ENCODE results near the gene IQGAP1. TPM values are rescaled to one million over a fixed set of nuclear protein-coding genes. Genes with fewer than 3 reads are reported as not detected.
A peak's percentile ranks its signal among the peaks of the same experiment; 100 is the strongest.

IQGAP1 gene
- total and polyA plus RNA-seq, 4 experiments from 2014 or later = 86.1 to 132 (median 125) TPM

GRCh38 chr15:90425726-90426346 lies 37.8 kb downstream of the IQGAP1 start:
- H3K27ac ChIP-seq (ENCODE audit: low read depth, low read length) = no peak overlapping the region
- peaks cover 31% of the 10 kb centered on the region for H3K4me1 ChIP-seq (ENCODE audit: insufficient read depth, low read length)
- no peaks in the 10 kb centered on the region for H3K27me3 Mint-ChIP-seq
- no peaks in the 10 kb centered on the region for H3K9me3 ChIP-seq (ENCODE audit: control insufficient read depth in 1 of 2, low read length in 2 of 2)
- no peak for DNase-seq
- H3K27me3 ChIP-seq (ENCODE audit: insufficient read depth, low read length) = no peaks in the 10 kb centered on the region
- H3K36me3 ChIP-seq (ENCODE audit: insufficient read depth, low read length) = peaks cover 21% of the 10 kb centered on the region
- peaks cover 17 to 44% (median 28%) of the 10 kb centered on the region in 4 donors for H3K4me1 Mint-ChIP-seq
- peaks cover 12 to 37% of the 10 kb centered on the region in 2 donors for H3K36me3 Mint-ChIP-seq
- CTCF ChIA-PET (ENCODE audit: partially characterized antibody) = no interaction called here
- no peak overlapping the region for H3K4me3 Mint-ChIP-seq
- intact Hi-C loops (cut with micrococcal nuclease) = loop anchor here (10.0 kb wide), 1 partner anchor 49 kb away; no protein-coding TSS in a partner anchor
- peak overlapping the region in 5 of 7 donors; percentile 18 to 68 (median 38) for H3K27ac Mint-ChIP-seq
- no peaks in the 10 kb centered on the region for H3K9me3 Mint-ChIP-seq
- POLR2A ChIA-PET (ENCODE audit: partially characterized antibody) = no interaction called here
- no peak overlapping the region for H3K4me3 ChIP-seq (ENCODE audit: low read length in 2 of 2)

DNA sequence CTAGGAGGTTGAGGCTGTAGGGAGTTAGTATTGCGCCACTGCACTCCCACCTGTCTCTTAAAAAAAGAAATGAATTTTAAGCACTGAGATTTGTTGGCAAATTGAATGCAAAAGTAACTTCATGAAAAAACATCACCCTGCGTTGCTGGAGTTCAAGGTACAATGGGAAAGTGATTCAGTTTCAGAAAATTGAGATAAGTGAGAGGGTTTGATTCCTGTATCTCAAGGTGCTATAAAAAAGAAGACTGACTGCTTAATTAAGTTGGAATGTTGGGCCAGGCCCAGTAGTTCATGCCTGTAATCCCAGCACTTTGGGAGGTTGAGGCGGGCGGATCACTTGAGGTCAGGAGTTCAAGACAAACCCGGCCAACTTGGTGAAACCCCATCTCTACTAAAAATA lies 39.1 kb downstream of the IQGAP1 start:
- no peaks in the 10 kb centered on the region for H3K27me3 Mint-ChIP-seq
- POLR2A ChIA-PET (ENCODE audit: partially characterized antibody) = no interaction called here
- DNase-seq = no peak
- Histone ChIP-seq H3K4me3 (ENCODE audit: low read length in 2 of 2) (no peak overlapping the region), H3K27me3 (ENCODE audit: insufficient read depth, low read length) (no peaks in the 10 kb centered on the region), H3K9me3 (ENCODE audit: control insufficient read depth in 1 of 2, low read length in 2 of 2) (no peaks in the 10 kb centered on the region), H3K27ac (ENCODE audit: low read depth, low read length) (no peak overlapping the region), H3K4me1 (ENCODE audit: insufficient read depth, low read length) (peaks cover 28% of the 10 kb centered on the region), H3K36me3 (ENCODE audit: insufficient read depth, low read length) (peaks cover 21% of the 10 kb centered on the region)
- H3K4me1 Mint-ChIP-seq = peaks cover 17 to 33% (median 23%) of the 10 kb centered on the region in 4 donors
- peak overlapping the region in 1 of 7 donors; percentile 22 for H3K27ac Mint-ChIP-seq
- no peaks in the 10 kb centered on the region for H3K9me3 Mint-ChIP-seq
- CTCF ChIA-PET (ENCODE audit: partially characterized antibody) = no interaction called here
- intact Hi-C loops (cut with micrococcal nuclease) = loop anchor here (10.0 kb wide), 1 partner anchor 48 kb away; no protein-coding TSS in a partner anchor
- no peak overlapping the region for H3K4me3 Mint-ChIP-seq
- peaks cover 12 to 44% of the 10 kb centered on the region in 2 donors for H3K36me3 Mint-ChIP-seq

GRCh38 chr15:90432253-90432652 lies 44.2 kb downstream of the IQGAP1 start:
- CTCF ChIA-PET (ENCODE audit: partially characterized antibody) = no interaction called here
- Histone ChIP-seq H3K27me3 (ENCODE audit: insufficient read depth, low read length) (no peaks in the 10 kb centered on the region), H3K4me3 (ENCODE audit: low read length in 2 of 2) (no peak overlapping the region), H3K9me3 (ENCODE audit: control insufficient read depth in 1 of 2, low read length in 2 of 2) (no peaks in the 10 kb centered on the region), H3K36me3 (ENCODE audit: insufficient read depth, low read length) (peaks cover 34% of the 10 kb centered on the region), H3K4me1 (ENCODE audit: insufficient read depth, low read length) (peaks cover 17% of the 10 kb centered on the region), H3K27ac (ENCODE audit: low read depth, low read length) (no peak overlapping the region)
- intact Hi-C loops (cut with micrococcal nuclease) = no loop called here
- H3K27ac Mint-ChIP-seq = peak overlapping the region in 2 of 7 donors; percentile 9 to 38
- H3K27me3 Mint-ChIP-seq = no peaks in the 10 kb centered on the region
- H3K9me3 Mint-ChIP-seq = peaks cover 0 to 2% (median 0%) of the 10 kb centered on the region in 8 donors
- no peak overlapping the region for H3K4me3 Mint-ChIP-seq
- peaks cover 21 to 43% (median 25%) of the 10 kb centered on the region in 4 donors for H3K4me1 Mint-ChIP-seq
- peaks cover 40 to 74% of the 10 kb centered on the region in 2 donors for H3K36me3 Mint-ChIP-seq
- POLR2A ChIA-PET (ENCODE audit: partially characterized antibody) = no interaction called here
- DNase-seq = no peak

DNA sequence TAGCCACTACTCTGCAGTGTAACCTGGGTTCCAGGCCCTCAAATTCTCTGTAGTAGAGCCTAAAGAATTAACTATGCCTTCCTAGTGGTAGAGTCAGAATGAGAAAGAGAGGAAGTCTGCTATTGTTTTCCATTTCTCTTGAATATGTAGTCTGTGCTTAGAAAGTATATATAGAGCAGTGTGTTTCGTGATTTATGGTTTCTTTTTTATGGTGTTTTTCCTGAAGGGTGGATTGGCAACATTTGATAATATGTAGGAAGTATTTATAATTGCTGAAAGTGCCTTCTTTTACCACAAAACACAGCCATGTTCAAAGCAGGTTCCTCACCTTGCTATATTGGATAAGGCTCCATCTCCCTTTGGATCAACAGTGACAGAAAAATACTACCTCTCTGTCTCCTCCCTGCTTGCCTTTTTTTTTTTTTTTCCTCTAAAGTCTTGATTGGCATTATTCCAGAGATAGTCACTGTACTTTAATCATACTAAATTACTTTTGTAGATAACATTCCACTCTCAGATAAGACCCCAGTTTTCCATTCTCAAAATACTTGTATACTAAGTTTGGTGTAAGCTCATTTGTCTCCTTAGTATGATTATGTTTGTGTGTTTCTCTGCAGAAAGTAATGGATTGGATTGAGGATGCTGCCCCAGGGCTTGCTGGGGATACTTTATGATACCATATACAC lies 47.8 kb downstream of the IQGAP1 start:
- Mint-ChIP-seq H3K27me3 (no peaks in the 10 kb centered on the region), H3K9me3 (peaks cover 0 to 4% (median 0%) of the 10 kb centered on the region in 8 donors), H3K27ac (peak overlapping the region in 5 of 7 donors; percentile 2 to 60 (median 47)), H3K4me1 (peaks cover 25 to 50% (median 27%) of the 10 kb centered on the region in 4 donors), H3K4me3 (no peak overlapping the region), H3K36me3 (peaks cover 37 to 73% of the 10 kb centered on the region in 2 donors)
- no peaks in the 10 kb centered on the region for H3K9me3 ChIP-seq (ENCODE audit: control insufficient read depth in 1 of 2, low read length in 2 of 2)
- H3K4me1 ChIP-seq (ENCODE audit: insufficient read depth, low read length) = peaks cover 11% of the 10 kb centered on the region
- ChIA-PET POLR2A (ENCODE audit: partially characterized antibody) (interaction anchor here (1.0 kb wide), 1 partner anchor 17 kb away, joined by 3 read pairs; no protein-coding TSS in a partner anchor), CTCF (ENCODE audit: partially characterized antibody) (interaction anchor here (1.0 kb wide), 1 partner anchor 46 kb away, joined by 3 read pairs; no protein-coding TSS in a partner anchor)
- H3K36me3 ChIP-seq (ENCODE audit: insufficient read depth, low read length) = peaks cover 21% of the 10 kb centered on the region
- no peak overlapping the region for H3K4me3 ChIP-seq (ENCODE audit: low read length in 2 of 2)
- DNase-seq = no peak
- intact Hi-C loops (cut with micrococcal nuclease) = no loop called here
- H3K27ac ChIP-seq (ENCODE audit: low read depth, low read length) = no peak overlapping the region
- no peaks in the 10 kb centered on the region for H3K27me3 ChIP-seq (ENCODE audit: insufficient read depth, low read length)

DNA sequence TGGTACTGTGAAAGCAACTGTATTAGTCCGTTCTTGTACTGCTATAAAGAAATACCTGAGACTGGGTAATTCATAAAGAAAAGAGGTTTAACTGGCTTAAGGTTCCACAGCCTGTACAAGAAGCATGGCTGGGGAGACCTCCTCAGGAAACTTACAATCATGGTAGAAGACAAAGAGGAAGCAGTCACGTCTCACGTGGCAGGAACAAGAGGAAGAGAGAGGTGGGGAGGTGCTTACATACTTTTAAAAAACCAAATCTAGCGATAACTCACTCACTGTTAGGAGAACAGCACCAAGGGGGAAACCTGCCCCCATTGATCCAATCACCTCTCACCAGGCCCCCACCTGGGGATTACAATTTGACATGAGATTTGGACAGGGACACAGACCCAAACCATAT lies 48.9 kb downstream of the IQGAP1 start:
- Mint-ChIP-seq H3K27ac (peak overlapping the region in 4 of 7 donors; percentile 9 to 84 (median 40)), H3K4me1 (peaks cover 23 to 48% (median 26%) of the 10 kb centered on the region in 4 donors), H3K27me3 (no peaks in the 10 kb centered on the region), H3K9me3 (peaks cover 0 to 4% (median 0%) of the 10 kb centered on the region in 8 donors), H3K36me3 (peaks cover 46 to 80% of the 10 kb centered on the region in 2 donors), H3K4me3 (no peak overlapping the region)
- H3K4me1 ChIP-seq (ENCODE audit: insufficient read depth, low read length) = peaks cover 5% of the 10 kb centered on the region
- no peaks in the 10 kb centered on the region for H3K27me3 ChIP-seq (ENCODE audit: insufficient read depth, low read length)
- H3K36me3 ChIP-seq (ENCODE audit: insufficient read depth, low read length) = peaks cover 31% of the 10 kb centered on the region
- POLR2A ChIA-PET (ENCODE audit: partially characterized antibody) = interaction anchor here (1.0 kb wide), 1 partner anchor 18 kb away, joined by 3 read pairs; no protein-coding TSS in a partner anchor
- no peak for DNase-seq
- no peak overlapping the region for H3K4me3 ChIP-seq (ENCODE audit: low read length in 2 of 2)
- CTCF ChIA-PET (ENCODE audit: partially characterized antibody) = interaction anchor here (0.7 to 1.8 kb wide), 4 partner anchors 14 to 150 kb away, joined by 3 to 5 read pairs (median 3); no protein-coding TSS in a partner anchor
- no peak overlapping the region for H3K27ac ChIP-seq (ENCODE audit: low read depth, low read length)
- intact Hi-C loops (cut with micrococcal nuclease) = no loop called here
- no peaks in the 10 kb centered on the region for H3K9me3 ChIP-seq (ENCODE audit: control insufficient read depth in 1 of 2, low read length in 2 of 2)

GRCh38 chr15:90437516-90437915 lies 49.5 kb downstream of the IQGAP1 start:
- peaks cover 36% of the 10 kb centered on the region for H3K36me3 ChIP-seq (ENCODE audit: insufficient read depth, low read length)
- intact Hi-C loops (cut with micrococcal nuclease) = no loop called here

DNA sequence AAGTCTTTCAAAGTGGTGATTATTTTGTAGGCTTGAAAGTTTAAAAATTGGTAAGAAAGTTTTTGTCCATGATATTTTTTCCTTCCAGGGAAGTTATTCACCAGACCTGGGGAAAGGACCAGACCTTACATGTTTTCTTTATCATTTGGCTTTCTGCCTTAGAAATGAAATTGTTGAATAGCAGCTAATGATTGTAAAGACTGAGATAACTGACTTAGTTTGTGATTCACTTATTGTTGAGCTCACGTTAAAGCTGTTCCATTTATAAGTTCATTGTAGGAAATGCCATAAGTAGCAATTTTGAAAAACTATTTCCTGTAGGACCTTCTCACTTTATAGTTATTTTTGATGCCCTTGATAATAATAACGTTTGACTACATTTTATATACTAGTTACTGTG lies 51.9 kb downstream of the IQGAP1 start:
- CTCF ChIA-PET (ENCODE audit: partially characterized antibody) = interaction anchor here (0.9 to 2.6 kb wide), 4 partner anchors 9 to 120 kb away, joined by 3 to 13 read pairs (median 4); no protein-coding TSS in a partner anchor
- peak overlapping the region in 3 of 7 donors; percentile 35 to 83 (median 57) for H3K27ac Mint-ChIP-seq
- intact Hi-C loops (cut with micrococcal nuclease) = no loop called here

More at GRCh38 chr15:90437516-90437915, 49.5 kb downstream of the IQGAP1 start:
- H3K27me3 Mint-ChIP-seq = no peaks in the 10 kb centered on the region
- DNase-seq = no peak
- H3K4me1 Mint-ChIP-seq = peaks cover 23 to 43% (median 25%) of the 10 kb centered on the region in 4 donors
- ChIA-PET CTCF (ENCODE audit: partially characterized antibody) (interaction anchor here (1.8 to 2.6 kb wide), 2 partner anchors 75 to 118 kb away, joined by 5 to 13 read pairs; no protein-coding TSS in a partner anchor), POLR2A (ENCODE audit: partially characterized antibody) (no interaction called here)
- no peak overlapping the region for H3K4me3 Mint-ChIP-seq
- H3K36me3 Mint-ChIP-seq = peaks cover 46 to 81% of the 10 kb centered on the region in 2 donors
- Histone ChIP-seq H3K27ac (ENCODE audit: low read depth, low read length) (no peak overlapping the region), H3K27me3 (ENCODE audit: insufficient read depth, low read length) (no peaks in the 10 kb centered on the region), H3K4me1 (ENCODE audit: insufficient read depth, low read length) (peaks cover 5% of the 10 kb centered on the region), H3K9me3 (ENCODE audit: control insufficient read depth in 1 of 2, low read length in 2 of 2) (no peaks in the 10 kb centered on the region), H3K4me3 (ENCODE audit: low read length in 2 of 2) (no peak overlapping the region)
- H3K27ac Mint-ChIP-seq = peak overlapping the region in 1 of 7 donors; percentile 17
- peaks cover 0 to 4% (median 0%) of the 10 kb centered on the region in 8 donors for H3K9me3 Mint-ChIP-seq

More for the DNA sequence above, 51.9 kb downstream of the IQGAP1 start:
- peaks cover 36 to 70% of the 10 kb centered on the region in 2 donors for H3K36me3 Mint-ChIP-seq
- H3K27me3 Mint-ChIP-seq = no peaks in the 10 kb centered on the region
- no peak overlapping the region for H3K4me3 Mint-ChIP-seq
- H3K9me3 ChIP-seq (ENCODE audit: control insufficient read depth in 1 of 2, low read length in 2 of 2) = no peaks in the 10 kb centered on the region
- H3K4me1 ChIP-seq (ENCODE audit: insufficient read depth, low read length) = peaks cover 5% of the 10 kb centered on the region
- peaks cover 36% of the 10 kb centered on the region for H3K36me3 ChIP-seq (ENCODE audit: insufficient read depth, low read length)
- POLR2A ChIA-PET (ENCODE audit: partially characterized antibody) = no interaction called here
- no peak overlapping the region for H3K27ac ChIP-seq (ENCODE audit: low read depth, low read length)
- H3K27me3 ChIP-seq (ENCODE audit: insufficient read depth, low read length) = no peaks in the 10 kb centered on the region
- peaks cover 18 to 34% (median 22%) of the 10 kb centered on the region in 4 donors for H3K4me1 Mint-ChIP-seq
- no peak for DNase-seq
- peaks cover 0 to 4% (median 0%) of the 10 kb centered on the region in 8 donors for H3K9me3 Mint-ChIP-seq
- no peak overlapping the region for H3K4me3 ChIP-seq (ENCODE audit: low read length in 2 of 2)

All from CD4-positive, alpha-beta memory T cell (primary cell).